DMS153 (cell line): ENCODE results near the gene CCDC182.

Experiments
- DNase-seq: peaks from one replicate; lab custom pipeline; 2025; lab: John Stamatoyannopoulos, UW

The CCDC182 gene

GRCh38 chr17:57745242-57745641, at the start of gene CCDC182:
CCDC182 (minus strand) TSS chr17:57745299; CDS start chr17:57745272, 27 bp downstream.
- DNase-seq, result no peak

GRCh38 chr17:57794841-57795240, 49.7 kb upstream of the CCDC182 start:
- no peak for DNase-seq

GRCh38 chr17:57788725-57789124, 43.6 kb upstream of the CCDC182 start:
- no peak for DNase-seq

- no peak for DNase-seq
Measured at GRCh38 chr17:57785022-57785421, 39.9 kb upstream of the CCDC182 start.

GRCh38 chr17:57784226-57784895, 39.3 kb upstream of the CCDC182 start:
- no peak for DNase-seq

- peak; percentile 47 for DNase-seq
Measured at GRCh38 chr17:57783338-57783742, 38.2 kb upstream of the CCDC182 start.

GRCh38 chr17:57782647-57783337, 37.7 kb upstream of the CCDC182 start:
- DNase-seq, result no peak

GRCh38 chr17:57782062-57782490, 37.0 kb upstream of the CCDC182 start:
- no peak for DNase-seq

- no peak for DNase-seq
Measured at GRCh38 chr17:57781386-57782061, 36.4 kb upstream of the CCDC182 start.

- no peak for DNase-seq
Measured at GRCh38 chr17:57779706-57780105, 34.6 kb upstream of the CCDC182 start.

GRCh38 chr17:57778306-57778705, 33.2 kb upstream of the CCDC182 start:
- no peak for DNase-seq

- no peak for DNase-seq
Measured at GRCh38 chr17:57776366-57776765, 31.3 kb upstream of the CCDC182 start.

GRCh38 chr17:57774872-57775271, 29.8 kb upstream of the CCDC182 start:
- DNase-seq, result no peak

- DNase-seq, result no peak
Measured at GRCh38 chr17:57773557-57773956, 28.5 kb upstream of the CCDC182 start.

GRCh38 chr17:57772774-57773173, 27.7 kb upstream of the CCDC182 start:
- DNase-seq, result no peak

- no peak for DNase-seq
Measured at GRCh38 chr17:57767561-57767960, 22.5 kb upstream of the CCDC182 start.

GRCh38 chr17:57766318-57766943, 21.3 kb upstream of the CCDC182 start:
- no peak for DNase-seq

GRCh38 chr17:57762452-57763395, 17.6 kb upstream of the CCDC182 start:
- DNase-seq, result no peak

- DNase-seq, result no peak
Measured at GRCh38 chr17:57761887-57762286, 16.8 kb upstream of the CCDC182 start.

- no peak for DNase-seq
Measured at GRCh38 chr17:57760046-57760445, 14.9 kb upstream of the CCDC182 start.

- no peak for DNase-seq
Measured at GRCh38 chr17:57758654-57759053, 13.6 kb upstream of the CCDC182 start.
